GM18867 (cell line): ENCODE data around the gene KLHL36.
"Not testable (repeated sequence)": the region's sequence is repeated elsewhere in the genome, so short reads cannot be mapped to it uniquely, and the experiment has no call there.

ENCODE experiments used
- ATAC-seq: cut with Tn5 transposase; IDR thresholded peaks from one replicate; pipeline ENCODE4 v1.9.1; 2021; ENCODE audit warnings: mild to moderate bottlenecking, moderate library complexity; ENCODE audit not compliant: unreplicated experiment

Gene KLHL36

GRCh38 chr16:84690088-84690819 is 41.9 kb downstream of the KLHL36 start:
- no peak for ATAC-seq

DNA sequence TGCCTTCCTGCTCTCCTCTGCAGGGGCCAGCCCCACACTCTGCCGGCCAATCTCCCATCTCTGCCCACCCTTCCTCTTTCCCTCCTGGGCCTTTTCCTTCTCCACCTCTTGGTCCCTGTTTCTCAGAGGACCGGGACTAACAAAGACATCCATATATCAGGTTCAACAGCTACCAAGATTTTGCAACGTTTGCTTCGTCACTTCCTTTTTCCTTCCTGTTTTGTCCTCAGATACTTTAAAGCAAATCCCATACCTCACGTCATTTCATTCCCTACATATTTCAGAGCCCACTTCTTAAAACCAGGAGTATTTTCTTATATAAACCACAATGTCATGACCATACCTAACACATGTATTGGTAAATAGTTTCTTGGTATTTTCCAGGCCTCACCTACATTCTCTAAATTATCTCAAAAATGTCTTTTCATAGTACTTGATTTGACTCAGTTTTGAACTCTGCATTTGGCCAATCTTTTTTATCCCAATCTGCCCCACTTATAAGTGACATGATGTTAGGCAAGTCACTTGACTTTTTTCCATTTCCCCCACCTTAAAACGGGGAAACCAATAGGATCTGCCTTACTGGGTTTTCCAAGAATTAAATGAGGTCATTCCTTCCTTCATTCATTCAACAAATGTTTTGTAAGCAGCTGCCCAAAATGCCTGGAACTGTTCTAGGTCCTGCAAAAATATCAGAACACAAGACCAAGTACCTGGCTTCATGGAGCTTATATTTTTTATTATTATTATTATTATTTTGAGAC is 44.3 kb downstream of the KLHL36 start:
- no peak for ATAC-seq

DNA sequence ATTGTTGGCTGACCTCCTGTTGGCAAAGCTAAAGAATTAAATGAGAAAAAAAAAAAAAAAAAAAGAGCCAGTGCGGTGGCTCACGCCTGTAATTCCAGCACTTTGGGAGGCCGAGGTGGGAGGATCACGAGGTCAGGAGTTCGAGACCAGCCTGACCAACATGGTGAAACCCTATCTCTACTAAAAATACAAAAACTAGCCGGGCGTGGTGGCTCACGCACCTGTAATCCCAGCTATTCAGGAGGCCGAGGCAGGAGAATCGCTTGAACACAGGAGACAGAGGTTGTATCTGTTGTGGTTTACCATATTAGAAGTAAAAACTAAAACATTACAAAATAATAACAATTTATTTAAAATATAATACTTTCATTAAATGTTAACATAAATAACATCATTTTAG is 45.6 kb downstream of the KLHL36 start:
- ATAC-seq = not testable (repeated sequence)

- ATAC-seq = no peak
These were observed 46.7 kb downstream of the KLHL36 start for GRCh38 chr16:84694980-84695379.

DNA sequence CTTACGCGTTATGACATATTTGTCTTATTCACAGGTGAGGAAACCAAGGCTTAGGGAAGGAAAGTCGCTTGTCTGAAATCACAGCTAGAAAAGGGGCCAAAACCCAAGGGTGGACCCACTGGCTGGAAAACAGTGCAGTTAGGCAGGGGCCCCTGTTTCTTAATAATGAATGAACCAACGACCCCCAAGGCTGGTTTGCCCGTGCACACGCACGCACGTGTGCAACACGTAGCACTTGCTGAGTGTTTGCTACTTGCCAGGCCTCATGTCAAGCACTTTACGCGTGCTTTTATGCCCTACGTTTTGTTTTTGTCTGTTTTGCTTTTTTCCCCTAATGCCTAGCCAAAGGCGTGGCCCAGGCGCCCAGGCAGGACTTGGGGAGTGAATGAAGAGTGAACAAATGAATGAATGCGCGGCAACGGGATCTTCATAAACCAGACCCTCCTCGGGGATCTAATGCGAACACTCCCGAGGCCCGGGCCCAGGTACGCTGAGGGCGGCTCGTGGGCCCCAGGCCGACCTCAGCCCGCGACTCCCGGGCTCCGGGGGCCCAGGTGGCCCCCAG is 50.9 kb downstream of the KLHL36 start:
- ATAC-seq = no peak

DNA sequence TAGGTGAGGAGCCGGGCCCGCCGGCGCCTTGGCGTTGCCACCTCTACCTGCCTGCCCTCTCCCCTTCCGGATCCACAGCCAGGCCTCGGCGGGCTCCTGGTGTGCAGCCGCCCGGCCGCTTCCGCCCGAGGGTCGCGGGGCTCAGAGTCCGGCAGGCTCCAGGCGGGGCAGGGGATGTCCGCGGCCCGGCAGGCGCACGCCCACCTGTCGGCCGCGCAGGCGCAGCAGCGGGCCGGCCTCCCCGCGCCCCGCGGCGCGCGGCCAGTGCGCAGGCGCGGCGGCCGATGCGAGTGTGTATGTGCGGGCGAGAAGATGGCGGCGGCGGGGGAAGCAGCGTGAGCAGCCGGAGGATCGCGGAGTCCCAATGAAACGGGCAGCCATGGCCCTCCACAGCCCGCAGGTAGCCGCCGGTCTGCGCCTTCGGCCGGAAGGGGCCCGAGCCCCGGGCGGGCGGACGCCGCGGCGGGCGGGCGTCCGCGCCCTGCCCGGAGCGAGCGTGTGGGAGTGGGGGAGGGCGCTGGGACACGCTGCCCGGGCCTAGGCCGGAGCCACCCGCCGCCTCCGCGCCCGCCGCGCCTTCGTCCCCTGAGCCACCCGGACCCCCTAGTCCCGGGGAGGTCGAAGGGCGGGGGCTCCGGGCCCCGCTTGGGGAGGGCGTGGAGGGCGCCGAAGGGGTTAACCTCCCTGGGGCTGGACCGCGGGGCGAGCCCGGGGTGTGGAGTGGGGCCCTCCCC is 51.6 kb downstream of the KLHL36 start, which contains the start of gene USP10:
TSS of gene USP10 (plus strand) at position 289 of the 734 bp plus-strand sequence. CDS start at position 380, 91 bp downstream.
- peak; percentile 76 for ATAC-seq

- peak; percentile 28 for ATAC-seq
These were observed 52.4 kb downstream of the KLHL36 start for GRCh38 chr16:84700446-84701300.

- no peak for ATAC-seq
These were observed 55.4 kb downstream of the KLHL36 start for GRCh38 chr16:84703681-84704080.

DNA sequence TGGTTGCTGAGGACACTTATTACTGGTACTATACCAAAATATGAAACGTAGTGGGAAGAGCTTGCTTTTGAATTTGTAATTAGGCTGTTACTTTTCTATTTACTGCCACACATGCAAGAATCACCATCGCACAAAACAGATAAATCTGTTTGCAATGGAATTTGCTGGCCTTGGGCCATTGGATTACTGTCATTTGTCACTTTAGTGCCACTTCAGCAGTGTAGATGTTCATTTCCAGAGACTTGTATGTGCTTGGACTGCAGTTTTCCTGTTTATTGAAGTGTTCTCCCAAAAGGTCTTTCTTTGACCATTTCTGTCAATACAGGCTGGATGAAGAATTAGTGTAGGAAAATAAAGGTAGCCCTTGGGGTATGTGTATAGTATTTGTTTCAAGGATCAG is 55.9 kb downstream of the KLHL36 start:
- ATAC-seq = no peak

GRCh38 chr16:84706856-84707255 is 58.5 kb downstream of the KLHL36 start:
- no peak for ATAC-seq

DNA sequence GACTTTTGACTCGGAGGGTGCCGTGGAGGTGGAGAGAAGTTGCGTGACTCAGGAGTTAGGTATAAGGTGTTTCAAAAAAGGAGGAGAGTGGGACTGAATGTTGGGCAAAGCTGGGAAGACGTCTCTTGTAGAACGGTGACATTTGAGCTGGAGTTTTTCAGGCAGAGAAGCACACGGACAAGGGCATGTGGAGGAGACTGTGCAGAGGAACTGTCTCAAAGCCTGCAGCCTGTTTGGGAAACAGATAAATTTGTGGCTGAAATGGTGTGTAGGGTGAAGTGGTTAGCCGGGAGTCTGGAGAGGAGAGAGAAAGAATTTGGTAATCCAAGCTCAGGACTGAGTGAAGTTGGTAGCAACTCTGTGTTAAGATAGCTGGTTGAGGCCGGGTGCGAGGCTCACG is 61.3 kb downstream of the KLHL36 start:
- no peak for ATAC-seq

- ATAC-seq = no peak
These were observed 62.4 kb downstream of the KLHL36 start for GRCh38 chr16:84710686-84711085.
